Sigmoid colon (tissue), 7 donors: ENCODE measurements around the gene CLEC3A. TPM values are rescaled to one million over a fixed set of nuclear protein-coding genes. Genes with fewer than 3 reads are reported as not detected.

Experiments
- DNase-seq: peaks from one replicate; pipeline ENCODE4 v3.0.0-alpha.2; 2019
- H3K27ac ChIP-seq, 4 donors: fragments of 200-600 bp; sonication (generic); one replicate each; pipeline ENCODE4 v1.5.1; 2016 to 2019; ENCODE audit warnings: mild to moderate bottlenecking in 1 of 4
- H3K27me3 ChIP-seq, 3 donors: fragments of 200-600 bp; sonication (generic); one replicate each; pipeline ENCODE4 v1.5.1; 2019; ENCODE audit warnings: mild to moderate bottlenecking in 1 of 3
- H3K36me3 ChIP-seq, 4 donors: fragments of 200-600 bp; sonication (generic); one replicate each; pipeline ENCODE4 v1.5.1; 2016 to 2019
- H3K4me1 ChIP-seq, 4 donors: fragments of 200-600 bp; sonication (generic); one replicate each; pipeline ENCODE4 v1.5.1; 2017 to 2019
- H3K4me3 ChIP-seq, 4 donors: fragments of 200-600 bp; sonication (generic); one replicate each; pipeline ENCODE4 v1.5.1; 2017 to 2019; ENCODE audit warnings: mild to moderate bottlenecking in 2 of 4, moderate library complexity in 1 of 4
- H3K9me3 ChIP-seq, 4 donors: fragments of 200-600 bp in 3 of 4; sonication (generic) in 3 of 4; one replicate each; pipeline versions ENCODE4 v1.5.1 to v1.6.1; 2013 to 2019
- CTCF ChIP-seq, 4 experiments: fragments of 450-650 bp in 3 of 4; fragments of 200-600 bp in 1 of 4; IDR thresholded peaks; one replicate each; pipeline ENCODE4 v1.5.1; 2016 to 2019; ENCODE audit warnings: antibody characterized with exemption in 4 of 4, mild to moderate bottlenecking in 3 of 4, moderate library complexity in 2 of 4
- EP300 ChIP-seq, 4 donors: sonication (generic); formaldehyde crosslinking; IDR thresholded peaks; one replicate each; pipeline ENCODE4 v1.6.1; 2017; ENCODE audit warnings: antibody characterized with exemption in 4 of 4
- POLR2A ChIP-seq, 2 donors: fragments of 450-650 bp; IDR thresholded peaks; one replicate each; pipeline ENCODE4 v1.6.1; 2016; ENCODE audit warnings: antibody characterized with exemption in 2 of 2, mild to moderate bottlenecking in 2 of 2, moderate library complexity in 2 of 2
- POLR2AphosphoS5 ChIP-seq, 4 donors: sonication (generic); formaldehyde crosslinking; IDR thresholded peaks; one replicate each; pipeline ENCODE4 v1.6.1; 2017; ENCODE audit warnings: antibody characterized with exemption in 4 of 4
- WGBS, 2 donors: extraction: QIAGEN DNeasy Blood & Tissue Kit; methylation state at CpG; one replicate each; pipeline ENCODE4 v1.1.7; 2013; 5-methylcytosine and 5-hydroxymethylcytosine counted together
- intact Hi-C: fragments of 100-400 bp; cut with DNase I; formaldehyde crosslinking; loops from one replicate; pipeline ENCODE4 v1.15.1; 2023
- polyA plus RNA-seq, 3 donors: library from polyadenylated mRNA; stranded (reverse); fragments of 200-250 nt; gene quantifications; one replicate each; pipeline ENCODE4 v1.2.3, GENCODE V29; 2013
- total RNA-seq, 4 donors: library from RNA; depleted of rRNA; stranded (reverse); fragments of >200 nt; gene quantifications; one replicate each; pipeline ENCODE4 v1.1.0, GENCODE V29; 2016
- donor health status: healthy with polysubstance abuse.
- donor health status: Bipolar disorder and iron deficiency.
- donor health status: healthy.

The CLEC3A gene, protein sequence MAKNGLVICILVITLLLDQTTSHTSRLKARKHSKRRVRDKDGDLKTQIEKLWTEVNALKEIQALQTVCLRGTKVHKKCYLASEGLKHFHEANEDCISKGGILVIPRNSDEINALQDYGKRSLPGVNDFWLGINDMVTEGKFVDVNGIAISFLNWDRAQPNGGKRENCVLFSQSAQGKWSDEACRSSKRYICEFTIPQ
- total RNA-seq (not detected), polyA plus RNA-seq (not detected)

- Histone ChIP-seq H3K27ac (no peak within 1 kb of the TSS), H3K4me3 (no peak within 1 kb of the TSS), H3K36me3 (no peaks in the 10 kb centered on the region), H3K27me3 (no peaks in the 10 kb centered on the region), H3K9me3 (no peaks in the 10 kb centered on the region), H3K4me1 (no peaks in the 10 kb centered on the region)
- intact Hi-C loops, result no loop called here
- DNase-seq, result no peak
- TF ChIP-seq POLR2AphosphoS5 (IDR thresholded peaks at IDR 0.05) (no peak), EP300 (IDR thresholded peaks at IDR 0.05) (no peak), CTCF (IDR thresholded peaks at IDR 0.05) (no peak), POLR2A (IDR thresholded peaks at IDR 0.05) (no peak)
- WGBS, 2 donors, result 39 to 55% methylated on average over 5 of the region's 5 CpGs
Measured at GRCh38 chr16:78022347-78023060, at the start of gene CLEC3A. Gene CLEC3A (plus strand): TSS chr16:78022548. CDS start chr16:78022627, 79 bp downstream.

GRCh38 chr16:77974883-77975282, 47.5 kb upstream of the CLEC3A start:
- no peak overlapping the region for H3K4me3 ChIP-seq
- intact Hi-C loops, result no loop called here
- H3K27ac ChIP-seq, result no peak overlapping the region
- H3K9me3 ChIP-seq, result no peaks in the 10 kb centered on the region
- no peaks in the 10 kb centered on the region for H3K27me3 ChIP-seq
- TF ChIP-seq EP300 (IDR thresholded peaks at IDR 0.05) (no peak), POLR2AphosphoS5 (IDR thresholded peaks at IDR 0.05) (no peak), CTCF (IDR thresholded peaks at IDR 0.05) (no peak), POLR2A (IDR thresholded peaks at IDR 0.05) (no peak)
- no peaks in the 10 kb centered on the region for H3K36me3 ChIP-seq
- H3K4me1 ChIP-seq, result no peaks in the 10 kb centered on the region
- no peak for DNase-seq
- WGBS, 2 donors, result 68 to 76% methylated on average over 5 of the region's 5 CpGs

GRCh38 chr16:77975942-77976341, 46.4 kb upstream of the CLEC3A start:
- no peak overlapping the region for H3K4me3 ChIP-seq
- no peaks in the 10 kb centered on the region for H3K27me3 ChIP-seq
- H3K36me3 ChIP-seq, result no peaks in the 10 kb centered on the region
- no peak for DNase-seq
- intact Hi-C loops, result no loop called here
- WGBS, 2 donors, result 54 to 66% methylated on average over 3 of the region's 3 CpGs
- H3K9me3 ChIP-seq, result no peaks in the 10 kb centered on the region
- no peak overlapping the region for H3K27ac ChIP-seq
- H3K4me1 ChIP-seq, result no peaks in the 10 kb centered on the region
- TF ChIP-seq POLR2AphosphoS5 (IDR thresholded peaks at IDR 0.05) (no peak), POLR2A (IDR thresholded peaks at IDR 0.05) (no peak), CTCF (IDR thresholded peaks at IDR 0.05) (no peak), EP300 (IDR thresholded peaks at IDR 0.05) (no peak)

- WGBS, 2 donors, result 63 to 68% methylated on average over 5 of the region's 5 CpGs
- Histone ChIP-seq H3K4me1 (no peaks in the 10 kb centered on the region), H3K9me3 (no peaks in the 10 kb centered on the region), H3K4me3 (no peak overlapping the region), H3K36me3 (no peaks in the 10 kb centered on the region), H3K27me3 (no peaks in the 10 kb centered on the region), H3K27ac (no peak overlapping the region)
- TF ChIP-seq EP300 (IDR thresholded peaks at IDR 0.05) (no peak), POLR2A (IDR thresholded peaks at IDR 0.05) (no peak), POLR2AphosphoS5 (IDR thresholded peaks at IDR 0.05) (no peak), CTCF (IDR thresholded peaks at IDR 0.05) (no peak)
- DNase-seq, result no peak
- intact Hi-C loops, result no loop called here
Measured at GRCh38 chr16:77977339-77977738, 45.0 kb upstream of the CLEC3A start.
